MM.1S (cell line): ENCODE measurements around the gene CD37.
"Not testable (repeated sequence)": the region's sequence is repeated elsewhere in the genome, so short reads cannot be mapped to it uniquely, and the experiment has no call there.

ENCODE experiments used
- DNase-seq: peaks from one replicate; pipeline ENCODE4 v3.0.0-alpha.2; 2015
- H2AFZ ChIP-seq: fragments of 300-600 bp; sonication (generic); 2 replicates; pipeline ENCODE4 v1.6.0; 2016; ENCODE audit warnings: antibody characterized with exemption, low read length
- H3F3A ChIP-seq: fragments of 300-600 bp; sonication (generic); 2 replicates; pipeline ENCODE4 v1.6.1; 2016; ENCODE audit warnings: mild to moderate bottlenecking, antibody characterized with exemption, low read length, moderate library complexity, mixed read lengths; ENCODE audit not compliant: insufficient read depth
- H3K27ac ChIP-seq: fragments of 300-600 bp; sonication (generic); 2 replicates; pipeline ENCODE4 v1.5.1; 2016; ENCODE audit warnings: mild to moderate bottlenecking, low read length
- H3K27me3 ChIP-seq: fragments of 300-600 bp; sonication (generic); replicated peaks from 2 replicates; pipeline ENCODE4 v1.6.0; 2016; ENCODE audit warnings: low read length; ENCODE audit not compliant: insufficient read depth
- H3K36me3 ChIP-seq: fragments of 300-600 bp; sonication (generic); replicated peaks from 2 replicates; pipeline ENCODE4 v1.6.1; 2016; ENCODE audit warnings: mild to moderate bottlenecking, low read length, mixed read lengths; ENCODE audit not compliant: insufficient read depth
- H3K4me1 ChIP-seq: fragments of 300-600 bp; sonication (generic); 2 replicates; pipeline ENCODE4 v1.6.1; 2016; ENCODE audit warnings: low read length, mixed read lengths
- H3K4me2 ChIP-seq: fragments of 300-600 bp; sonication (generic); 2 replicates; pipeline ENCODE4 v1.6.0; 2016; ENCODE audit warnings: low read depth, low read length
- H3K4me3 ChIP-seq: fragments of 300-600 bp; sonication (generic); 2 replicates; pipeline ENCODE4 v1.5.1; 2016; ENCODE audit warnings: low read length, mixed read lengths
- H3K79me2 ChIP-seq: fragments of 300-600 bp; sonication (generic); 2 replicates; pipeline ENCODE4 v1.6.1; 2016; ENCODE audit warnings: mixed run types, low read length, mixed read lengths
- H3K9ac ChIP-seq: fragments of 300-600 bp; sonication (generic); 2 replicates; pipeline ENCODE4 v1.6.1; 2016; ENCODE audit warnings: low read length, mixed read lengths
- H3K9me2 ChIP-seq: fragments of 300-600 bp; sonication (generic); replicated peaks from 2 replicates; pipeline ENCODE4 v1.6.1; 2016; ENCODE audit warnings: mild to moderate bottlenecking, low read length, mixed read lengths; ENCODE audit not compliant: insufficient read depth
- H3K9me3 ChIP-seq: fragments of 300-600 bp; sonication (generic); replicated peaks from 2 replicates; pipeline ENCODE4 v1.6.1; 2016; ENCODE audit warnings: mild to moderate bottlenecking, low read length, mixed read lengths; ENCODE audit not compliant: insufficient read depth
- H4K20me1 ChIP-seq: fragments of 300-600 bp; sonication (generic); 2 replicates; pipeline ENCODE4 v1.6.1; 2016; ENCODE audit warnings: mild to moderate bottlenecking, low read length, moderate library complexity, mixed read lengths; ENCODE audit not compliant: insufficient read depth
- EZH2 ChIP-seq: fragments of 300-600 bp; sonication (generic); optimal IDR thresholded peaks from 2 replicates; pipeline ENCODE3; 2017; ENCODE audit warnings: low read depth, mild to moderate bottlenecking, antibody characterized with exemption, low read length, mixed read lengths
- EZH2phosphoT487 ChIP-seq: fragments of 300-600 bp; sonication (generic); IDR thresholded peaks from 2 replicates; pipeline ENCODE4 v1.6.1; 2018; ENCODE audit warnings: antibody characterized with exemption, low read length
- TF ChIP-seq, protein P1 (sequence below): fragments of 300-600 bp; sonication (generic); IDR thresholded peaks from 2 replicates; pipeline ENCODE4 v1.5.1; 2016; ENCODE audit warnings: antibody characterized with exemption, low read length, mixed read lengths

The CD37 gene, protein sequence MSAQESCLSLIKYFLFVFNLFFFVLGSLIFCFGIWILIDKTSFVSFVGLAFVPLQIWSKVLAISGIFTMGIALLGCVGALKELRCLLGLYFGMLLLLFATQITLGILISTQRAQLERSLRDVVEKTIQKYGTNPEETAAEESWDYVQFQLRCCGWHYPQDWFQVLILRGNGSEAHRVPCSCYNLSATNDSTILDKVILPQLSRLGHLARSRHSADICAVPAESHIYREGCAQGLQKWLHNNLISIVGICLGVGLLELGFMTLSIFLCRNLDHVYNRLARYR

DNA sequence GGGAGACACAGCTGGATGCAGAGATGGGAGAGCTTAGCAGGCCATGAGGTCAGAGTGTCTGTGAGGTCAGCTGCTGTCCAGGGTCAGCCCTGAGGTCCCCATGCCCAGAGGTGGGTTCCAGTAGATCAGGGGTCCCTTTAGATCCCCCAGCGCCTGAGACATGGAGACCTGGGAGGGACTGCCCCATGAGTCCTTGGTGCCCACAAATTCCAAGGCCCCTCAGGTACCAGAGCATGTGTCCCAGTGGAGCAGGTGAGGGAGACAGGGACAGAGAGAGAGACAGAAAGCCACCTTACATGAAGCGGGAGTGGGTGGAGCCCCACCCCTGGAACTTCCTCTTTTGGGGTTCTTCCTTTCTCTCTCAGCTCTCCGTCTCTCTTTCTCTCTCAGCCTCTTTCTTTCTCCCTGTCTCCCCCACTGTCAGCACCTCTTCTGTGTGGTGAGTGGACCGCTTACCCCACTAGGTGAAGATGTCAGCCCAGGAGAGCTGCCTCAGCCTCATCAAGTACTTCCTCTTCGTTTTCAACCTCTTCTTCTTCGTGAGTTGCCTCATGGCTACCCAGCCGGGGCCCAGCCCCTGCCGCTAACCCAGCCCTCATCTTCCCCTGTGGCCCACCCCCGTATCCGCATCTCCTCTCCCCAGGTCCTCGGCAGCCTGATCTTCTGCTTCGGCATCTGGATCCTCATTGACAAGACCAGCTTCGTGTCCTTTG is at the start of gene CD37:
TSS of gene CD37 (plus strand) at position 336 of the 713 bp plus-strand sequence. CDS start at position 471, 135 bp downstream.
- Histone ChIP-seq H3K27me3 (no peaks in the 10 kb centered on the region), H3K27ac (no peak within 1 kb of the TSS; the same call in 1 of the 2 replicates), H3K36me3 (no peaks in the 10 kb centered on the region), H4K20me1 (no peaks in the 10 kb centered on the region), H3K4me2 (peak within 1 kb of the TSS; percentile 88), H3K9me2 (no peaks in the 10 kb centered on the region), H2AFZ (peak within 1 kb of the TSS; percentile 86), H3K4me1 (peaks cover 16% of the 10 kb centered on the region), H3K9me3 (no peaks in the 10 kb centered on the region), H3K9ac (peak within 1 kb of the TSS; percentile 57; the same call in 1 of the 2 replicates), H3K79me2 (no peaks in the 10 kb centered on the region), H3K4me3 (peak within 1 kb of the TSS; percentile 82), H3F3A (no peaks in the 10 kb centered on the region)
- no peak for DNase-seq
- TF ChIP-seq EZH2phosphoT487 (no peak), EZH2 (no peak)
- TF ChIP-seq, protein P1, sequence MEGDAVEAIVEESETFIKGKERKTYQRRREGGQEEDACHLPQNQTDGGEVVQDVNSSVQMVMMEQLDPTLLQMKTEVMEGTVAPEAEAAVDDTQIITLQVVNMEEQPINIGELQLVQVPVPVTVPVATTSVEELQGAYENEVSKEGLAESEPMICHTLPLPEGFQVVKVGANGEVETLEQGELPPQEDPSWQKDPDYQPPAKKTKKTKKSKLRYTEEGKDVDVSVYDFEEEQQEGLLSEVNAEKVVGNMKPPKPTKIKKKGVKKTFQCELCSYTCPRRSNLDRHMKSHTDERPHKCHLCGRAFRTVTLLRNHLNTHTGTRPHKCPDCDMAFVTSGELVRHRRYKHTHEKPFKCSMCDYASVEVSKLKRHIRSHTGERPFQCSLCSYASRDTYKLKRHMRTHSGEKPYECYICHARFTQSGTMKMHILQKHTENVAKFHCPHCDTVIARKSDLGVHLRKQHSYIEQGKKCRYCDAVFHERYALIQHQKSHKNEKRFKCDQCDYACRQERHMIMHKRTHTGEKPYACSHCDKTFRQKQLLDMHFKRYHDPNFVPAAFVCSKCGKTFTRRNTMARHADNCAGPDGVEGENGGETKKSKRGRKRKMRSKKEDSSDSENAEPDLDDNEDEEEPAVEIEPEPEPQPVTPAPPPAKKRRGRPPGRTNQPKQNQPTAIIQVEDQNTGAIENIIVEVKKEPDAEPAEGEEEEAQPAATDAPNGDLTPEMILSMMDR = no peak

DNA sequence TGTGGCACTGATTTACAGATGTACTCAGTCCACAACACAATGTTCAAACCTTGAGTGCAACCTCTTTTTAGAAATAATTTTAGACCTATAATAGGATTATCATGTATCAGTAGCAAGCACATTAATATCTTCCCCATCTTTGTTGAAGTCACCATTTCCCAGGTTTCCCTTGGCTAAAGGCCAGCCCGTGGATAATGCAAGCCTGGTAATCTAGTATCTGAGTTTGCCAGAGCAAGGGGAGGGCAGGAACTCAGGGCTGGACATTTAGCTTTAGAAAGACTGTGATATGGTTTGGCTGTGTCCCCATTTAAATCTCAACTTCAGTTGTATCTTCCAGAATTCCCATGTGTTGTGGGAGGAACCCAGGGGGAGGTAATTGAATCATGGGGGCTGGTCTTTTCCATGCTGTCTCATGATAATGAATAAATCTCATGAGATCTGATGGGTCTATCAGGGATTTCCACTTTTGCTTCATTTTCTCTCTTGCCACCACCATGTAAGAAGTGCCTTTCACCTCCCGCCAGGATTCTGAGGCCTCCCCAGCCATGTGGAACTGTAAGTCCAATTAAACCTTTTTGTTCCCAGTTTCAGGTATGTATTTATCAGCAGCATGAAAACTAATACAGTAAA is 48.0 kb upstream of the CD37 start:
- TF ChIP-seq, protein P1 = no peak
- TF ChIP-seq EZH2phosphoT487 = no peak
- no peak for TF ChIP-seq EZH2
- Histone ChIP-seq H3K27me3 (peaks cover 13% of the 10 kb centered on the region), H3K79me2 (no peaks in the 10 kb centered on the region), H3K9me3 (no peaks in the 10 kb centered on the region), H3K27ac (no peak overlapping the region), H3K4me3 (no peak overlapping the region), H3K4me1 (no peaks in the 10 kb centered on the region), H3K4me2 (no peak overlapping the region), H3K9me2 (no peaks in the 10 kb centered on the region), H4K20me1 (no peaks in the 10 kb centered on the region), H2AFZ (no peak overlapping the region), H3K9ac (no peak overlapping the region), H3F3A (no peaks in the 10 kb centered on the region), H3K36me3 (no peaks in the 10 kb centered on the region)
- DNase-seq = no peak

DNA sequence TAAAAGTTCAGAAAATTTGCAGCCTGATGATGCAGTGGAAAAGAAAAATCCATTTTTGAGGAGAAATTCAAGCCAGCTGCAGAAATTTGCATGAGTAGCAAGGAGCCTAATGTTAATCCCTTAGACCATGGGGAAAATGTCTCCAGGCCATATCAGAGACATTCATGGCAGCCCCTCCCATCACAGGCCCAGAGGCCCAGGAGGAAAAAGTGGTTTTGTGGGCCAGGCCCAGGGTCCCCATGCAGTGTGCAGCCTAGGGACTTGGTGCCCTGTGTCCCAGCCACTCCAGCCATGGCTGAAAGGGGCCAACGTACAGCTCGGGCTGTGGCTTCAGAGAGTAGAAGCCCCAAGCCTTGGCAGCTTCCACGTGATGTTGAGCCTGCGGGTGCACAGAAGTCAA is 47.0 kb upstream of the CD37 start:
- H3K4me1 ChIP-seq, H3K79me2 ChIP-seq, H3K36me3 ChIP-seq, H3K4me2 ChIP-seq, DNase-seq, H3F3A ChIP-seq, H3K9me3 ChIP-seq, H3K4me3 ChIP-seq, H2AFZ ChIP-seq, H3K9me2 ChIP-seq, H3K27ac ChIP-seq, H4K20me1 ChIP-seq, H3K9ac ChIP-seq: not testable (repeated sequence)
- H3K27me3 ChIP-seq = peaks cover 11% of the 10 kb centered on the region

DNA sequence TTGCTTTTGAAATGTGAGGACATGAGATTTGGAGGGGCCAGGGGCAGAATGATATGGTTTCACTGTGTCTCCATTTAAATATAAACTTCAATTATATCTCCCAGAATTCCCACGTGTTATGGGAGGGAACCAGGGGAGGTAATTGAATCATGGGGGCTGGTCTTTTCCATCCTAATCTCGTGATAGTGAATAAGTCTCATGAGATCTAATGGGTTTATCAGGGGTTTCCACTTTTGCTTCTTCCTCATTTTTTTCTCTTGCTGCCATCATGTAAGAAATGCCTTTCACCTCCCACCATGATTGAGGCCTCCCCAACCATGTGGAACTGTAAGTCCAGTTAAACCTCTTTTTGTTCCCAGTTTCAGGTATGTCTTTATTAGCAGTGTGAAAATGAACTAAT is 45.9 kb upstream of the CD37 start:
- H3K36me3 ChIP-seq, H4K20me1 ChIP-seq, H3K9me3 ChIP-seq, H3K9ac ChIP-seq, H3K4me3 ChIP-seq, H3K4me1 ChIP-seq, H3K79me2 ChIP-seq, H3K9me2 ChIP-seq, H3K4me2 ChIP-seq, H3F3A ChIP-seq, DNase-seq, H3K27ac ChIP-seq, H2AFZ ChIP-seq: not testable (repeated sequence)
- H3K27me3 ChIP-seq = peaks cover 15% of the 10 kb centered on the region
